Ovary (tissue), 9 donors: ENCODE measurements around the gene SIGLEC11. TPM values are rescaled to one million over a fixed set of nuclear protein-coding genes. Genes with fewer than 3 reads are reported as not detected.

Source experiments
- DNase-seq, 5 donors: peaks; one replicate each; pipeline ENCODE4 v3.0.0-alpha.2; 2019 to 2020
- H3K27ac ChIP-seq, 2 donors: fragments of 200-600 bp; one replicate each; pipeline versions ENCODE4 v1.5.1 to v1.8.0; 2019 to 2022
- H3K27me3 ChIP-seq: fragments of 200-600 bp; one replicate; pipeline ENCODE4 v1.8.0; 2022
- H3K36me3 ChIP-seq: fragments of 200-600 bp; sonication (generic); one replicate; pipeline ENCODE4 v1.5.1; 2019
- H3K4me1 ChIP-seq: one replicate; pipeline ENCODE4 v1.8.1; 2013; ENCODE audit warnings: mild to moderate bottlenecking, moderate library complexity; ENCODE audit not compliant: insufficient read depth
- H3K4me3 ChIP-seq: fragments of 200-600 bp; sonication (generic); one replicate; pipeline ENCODE4 v1.5.1; 2017
- H3K9me3 ChIP-seq, 2 donors: fragments of 200-600 bp in 1 of 2; sonication (generic) in 1 of 2; one replicate each; pipeline versions ENCODE4 v1.5.1 to v1.8.1; 2013 to 2019; ENCODE audit warnings: mild to moderate bottlenecking in 1 of 2, moderate library complexity in 1 of 2
- CTCF ChIP-seq, 3 donors: fragments of 450-650 bp in 2 of 3; fragments of 200-600 bp in 1 of 3; IDR thresholded peaks; one replicate each; pipeline versions ENCODE4 v1.5.1 to v1.8.0; 2016 to 2022; ENCODE audit warnings: antibody characterized with exemption in 3 of 3, mild to moderate bottlenecking in 1 of 3
- EP300 ChIP-seq: sonication (generic); formaldehyde crosslinking; IDR thresholded peaks from one replicate; pipeline ENCODE4 v1.6.1; 2017; ENCODE audit warnings: antibody characterized with exemption
- POLR2A ChIP-seq: fragments of 450-650 bp; IDR thresholded peaks from one replicate; pipeline ENCODE4 v1.6.1; 2017; ENCODE audit warnings: antibody characterized with exemption, mild to moderate bottlenecking, moderate library complexity
- WGBS, 3 donors: extraction: QIAGEN DNeasy Blood & Tissue Kit in 1 of 3; methylation state at CpG; one replicate each; pipeline versions ENCODE4 v1.1.5 to v1.1.7; 2013 to 2017; 5-methylcytosine and 5-hydroxymethylcytosine counted together
- intact Hi-C, 4 donors: fragments of 100-400 bp; cut with DNase I; formaldehyde crosslinking; loops; one replicate each; pipeline versions ENCODE4 v1.11.0 to v1.15.1; 2022 to 2023
- polyA plus RNA-seq, 2 donors: library from polyadenylated mRNA; stranded (reverse); fragments of 200-250 nt in 1 of 2; fragments of 350-450 nt in 1 of 2; fragmentation: Illumina TruSeq in 1 of 2; extraction: RNeasy Lipid Tissue Mini Kit (QIAGEN cat#74804) in 1 of 2; gene quantifications; one replicate each; pipeline ENCODE4 v1.2.3, GENCODE V29; 2013 to 2014
- total RNA-seq, 7 donors: library from RNA; depleted of rRNA in 2 of 7; stranded (reverse); fragments of >200 nt in 2 of 7; fragmentation: NEBNext Ultra II Directional in 3 of 7; extraction: Animal tissue kit (Norgen Biotek cat#: 25700) in 3 of 7; gene quantifications; one replicate each; pipeline versions ENCODE4 v1.1.0 to v1.2.4, GENCODE V29; 2016 to 2023
- donor health status: DM: no; HTN: no; CAD: no; lungs with moderate emphysema.
- donor health status: DM: no; HTN: no; CAD: no.
- donor health status: Bipolar disorder and iron deficiency.
- donor health status: DM: yes; HTN: yes; CAD: no.
- donor health status: DM: no; HTN: no; CAD: no.
- donor health status: DM: yes; HTN: yes; CAD: no.

The SIGLEC11 gene
- total and polyA plus RNA-seq, 9 donors: 43.3 to 117 (median 77.6) TPM

- Histone ChIP-seq H3K36me3 (no peaks in the 10 kb centered on the region), H3K4me1 (peaks cover 9% of the 10 kb centered on the region), H3K27ac (no peak overlapping the region), H3K4me3 (no peak overlapping the region), H3K9me3 (no peaks in the 10 kb centered on the region), H3K27me3 (no peaks in the 10 kb centered on the region)
- 50 to 58% (median 55%) methylated on average over 5 of the region's 5 CpGs for WGBS, 3 donors
- intact Hi-C loops: loop anchor here (2.0 to 5.0 kb wide), 4 partner anchors 44 to 48 kb away; no protein-coding TSS in a partner anchor
- TF ChIP-seq POLR2A (no peak), EP300 (no peak), CTCF (IDR thresholded peaks at IDR 0.05) (no peak)
- DNase-seq: no peak
Observed at GRCh38 chr19:49936549-49936948, 24.4 kb downstream of the SIGLEC11 start.

- no peaks in the 10 kb centered on the region for H3K27me3 ChIP-seq
- H3K4me3 ChIP-seq: no peak overlapping the region
- no peak for DNase-seq
- TF ChIP-seq POLR2A: no peak
- TF ChIP-seq CTCF (IDR thresholded peaks at IDR 0.05): no peak
- TF ChIP-seq EP300: no peak
- H3K27ac ChIP-seq: no peak overlapping the region
- no peaks in the 10 kb centered on the region for H3K9me3 ChIP-seq
- no peaks in the 10 kb centered on the region for H3K36me3 ChIP-seq
- WGBS, 3 donors: 66 to 88% (median 75%) methylated on average over 8 of the region's 8 CpGs
- H3K4me1 ChIP-seq: peaks cover 7% of the 10 kb centered on the region
- intact Hi-C loops: no loop called here
Observed at GRCh38 chr19:49933643-49934042, 27.3 kb downstream of the SIGLEC11 start.

GRCh38 chr19:49932731-49933131, 28.2 kb downstream of the SIGLEC11 start:
- no peak overlapping the region for H3K4me3 ChIP-seq
- no peaks in the 10 kb centered on the region for H3K27me3 ChIP-seq
- 78 to 83% (median 83%) methylated on average over 24 to 25 of the region's 25 CpGs for WGBS, 3 donors
- H3K36me3 ChIP-seq: no peaks in the 10 kb centered on the region
- H3K27ac ChIP-seq: no peak overlapping the region
- H3K4me1 ChIP-seq: peaks cover 8% of the 10 kb centered on the region
- intact Hi-C loops: no loop called here
- no peaks in the 10 kb centered on the region for H3K9me3 ChIP-seq
- TF ChIP-seq EP300 (no peak), POLR2A (no peak), CTCF (IDR thresholded peaks at IDR 0.05) (no peak)
- peak in 1 of 5 donors; percentile 32 for DNase-seq

GRCh38 chr19:49932041-49932451, 28.9 kb downstream of the SIGLEC11 start:
- Histone ChIP-seq H3K36me3 (no peaks in the 10 kb centered on the region), H3K27me3 (no peaks in the 10 kb centered on the region), H3K4me3 (no peak overlapping the region), H3K27ac (no peak overlapping the region), H3K9me3 (no peaks in the 10 kb centered on the region), H3K4me1 (peaks cover 10% of the 10 kb centered on the region)
- no peak for DNase-seq
- WGBS, 3 donors: 87 to 92% (median 91%) methylated on average over 5 of the region's 5 CpGs
- TF ChIP-seq EP300 (no peak), CTCF (IDR thresholded peaks at IDR 0.05) (no peak), POLR2A (no peak)
- intact Hi-C loops: no loop called here
